ENCODE measurements around the gene PTPN11. TPM values are rescaled to one million over a fixed set of nuclear protein-coding genes. Genes with fewer than 3 reads are reported as not detected.
"Not testable (repeated sequence)": the region's sequence is repeated elsewhere in the genome, so short reads cannot be mapped to it uniquely, and the experiment has no call there.

Gene PTPN11
- polyA plus RNA-seq, 1 experiment = 137 TPM

- DNase-seq (ENCODE audit: low read depth, low spot score) = no peak
- H3K9me3 ChIP-seq (ENCODE audit: control insufficient read depth, insufficient read depth, low read length) = no peaks in the 10 kb centered on the region
- ChIA-PET CTCF (interaction anchor here (0.6 to 1.8 kb wide), 3 partner anchors 14 to 456 kb away, joined by 5 to 7 read pairs (median 6); no protein-coding TSS in a partner anchor), POLR2A (no interaction called here)
- H3K4me3 ChIP-seq (ENCODE audit: low read depth, low read length) = no peak overlapping the region
- no peak for TF ChIP-seq CTCF (IDR thresholded peaks at IDR 0.05; ENCODE audit: low read depth, low read length)
- H3K27me3 ChIP-seq (ENCODE audit: control insufficient read depth, insufficient read depth, low read length) = no peaks in the 10 kb centered on the region
- H3K27ac ChIP-seq (ENCODE audit: low read depth, low read length) = no peak overlapping the region
Observed at GRCh38 chr12:112401054-112401453, 17.7 kb upstream of the PTPN11 start.

- no peak overlapping the region for H3K4me3 ChIP-seq (ENCODE audit: low read depth, low read length)
- no peaks in the 10 kb centered on the region for H3K27me3 ChIP-seq (ENCODE audit: control insufficient read depth, insufficient read depth, low read length)
- CTCF ChIA-PET = interaction anchor here (0.6 to 1.8 kb wide), 3 partner anchors 11 to 204 kb away, joined by 4 to 7 read pairs (median 6); no protein-coding TSS in a partner anchor
- POLR2A ChIA-PET = interaction anchor here (1.0 kb wide), 1 partner anchor 176 kb away, joined by 3 read pairs; no protein-coding TSS in a partner anchor
- no peak overlapping the region for H3K27ac ChIP-seq (ENCODE audit: low read depth, low read length)
- TF ChIP-seq CTCF (IDR thresholded peaks at IDR 0.05; ENCODE audit: low read depth, low read length) = no peak
- H3K9me3 ChIP-seq (ENCODE audit: control insufficient read depth, insufficient read depth, low read length) = no peaks in the 10 kb centered on the region
- no peak for DNase-seq (ENCODE audit: low read depth, low spot score)
Observed at GRCh38 chr12:112401903-112402498, 16.7 kb upstream of the PTPN11 start.

GRCh38 chr12:112406519-112407488 lies 11.9 kb upstream of the PTPN11 start:
- POLR2A ChIA-PET = interaction anchor here (0.6 kb wide), 1 partner anchor 13 kb away, joined by 3 read pairs; no protein-coding TSS in a partner anchor
- Histone ChIP-seq H3K9me3 (ENCODE audit: control insufficient read depth, insufficient read depth, low read length) (no peaks in the 10 kb centered on the region; the same call in 1 of the 2 replicates), H3K4me3 (ENCODE audit: low read depth, low read length) (peak overlapping the region; percentile 49; the same call in 1 of the 2 replicates), H3K27me3 (ENCODE audit: control insufficient read depth, insufficient read depth, low read length) (no peaks in the 10 kb centered on the region), H3K27ac (ENCODE audit: low read depth, low read length) (no peak overlapping the region)
- TF ChIP-seq CTCF (IDR thresholded peaks at IDR 0.05; ENCODE audit: low read depth, low read length) = no peak
- DNase-seq (ENCODE audit: low read depth, low spot score) = no peak
- CTCF ChIA-PET = no interaction called here

- H3K27ac ChIP-seq (ENCODE audit: low read depth, low read length); H3K9me3 ChIP-seq (ENCODE audit: control insufficient read depth, insufficient read depth, low read length); H3K27me3 ChIP-seq (ENCODE audit: control insufficient read depth, insufficient read depth, low read length); DNase-seq (ENCODE audit: low read depth, low spot score): not testable (repeated sequence)
- H3K4me3 ChIP-seq (ENCODE audit: low read depth, low read length) = peak overlapping the region; percentile 49
- ChIA-PET POLR2A (interaction anchor here (0.6 kb wide), 1 partner anchor 318 kb away, joined by 3 read pairs; no protein-coding TSS in a partner anchor), CTCF (interaction anchor here (0.7 kb wide), 1 partner anchor 167 kb away, joined by 4 read pairs; no protein-coding TSS in a partner anchor)
Observed at GRCh38 chr12:112407683-112408082, 11.1 kb upstream of the PTPN11 start.

- H3K27me3 ChIP-seq (ENCODE audit: control insufficient read depth, insufficient read depth, low read length) = no peaks in the 10 kb centered on the region
- peak overlapping the region; percentile 93 for H3K4me3 ChIP-seq (ENCODE audit: low read depth, low read length)
- TF ChIP-seq CTCF (IDR thresholded peaks at IDR 0.05; ENCODE audit: low read depth, low read length) = no peak
- no peak for DNase-seq (ENCODE audit: low read depth, low spot score)
- H3K27ac ChIP-seq (ENCODE audit: low read depth, low read length) = peak overlapping the region; percentile 92
- POLR2A ChIA-PET = no interaction called here
- CTCF ChIA-PET = no interaction called here
- H3K9me3 ChIP-seq (ENCODE audit: control insufficient read depth, insufficient read depth, low read length) = no peaks in the 10 kb centered on the region; the same call in 1 of the 2 replicates
Observed at GRCh38 chr12:112408621-112409020, 10.1 kb upstream of the PTPN11 start.

All from AG04450 (cell line).